B cell (primary cell): ENCODE data around the gene ZMIZ1. TPM values are rescaled to one million over a fixed set of nuclear protein-coding genes. Genes with fewer than 3 reads are reported as not detected.

Experiments
- ATAC-seq: fragments of 200-7000 bp; cut with Tn5 transposase; one replicate; pipeline ENCODE4 v1.10.0; 2021; ENCODE audit warnings: low read depth, mild to moderate bottlenecking, moderate number of reproducible peaks, moderate library complexity
- CTCF ChIA-PET: fragments of 350-600 bp; sonication (Branson Sonifier 250); formaldehyde crosslinking; loops from one replicate; lab custom pipeline; 2021; ENCODE audit warnings: antibody characterized with exemption, inconsistent platforms; lab: Charles Lee
- POLR2A ChIA-PET: fragments of 350-600 bp; sonication (Branson Sonifier 250); formaldehyde crosslinking; loops from one replicate; lab custom pipeline; 2021; ENCODE audit warnings: antibody characterized with exemption; lab: Charles Lee
- DNase-seq: peaks from one replicate; pipeline ENCODE4 v3.0.0; 2013
- H2AFZ ChIP-seq: 2 replicates; pipeline ENCODE4 v1.6.1; 2012; ENCODE audit warnings: mild to moderate bottlenecking, low read depth, low read length; ENCODE audit not compliant: insufficient read depth, poor library complexity, severe bottlenecking
- H3K27ac ChIP-seq, 2 donors: 1 replicate in 1 of 2; 2 replicates in 1 of 2; pipeline ENCODE4 v1.5.1; 2012 to 2013; ENCODE audit warnings: low read length in 2 of 2, mild to moderate bottlenecking in 2 of 2, moderate library complexity in 1 of 2
- H3K27me3 ChIP-seq, 4 experiments: fragments of 200-600 bp in 1 of 4; sonication (generic) in 1 of 4; replicated peaks in 1 of 4; 1 replicate in 2 of 4; 2 replicates in 2 of 4; pipeline versions ENCODE4 v1.6.1 to v1.7.0; 2013 to 2016; ENCODE audit warnings: low read length in 3 of 4, mild to moderate bottlenecking in 2 of 4, mixed read lengths in 1 of 4, moderate library complexity in 1 of 4; ENCODE audit not compliant: insufficient read depth in 4 of 4, control insufficient read depth in 3 of 4; ENCODE audit errors: control extremely low read depth in 1 of 4
- H3K36me3 ChIP-seq, 2 experiments: replicated peaks in 1 of 2; 1 replicate in 1 of 2; 2 replicates in 1 of 2; pipeline versions ENCODE4 v1.6.1 to v1.7.1; 2013; ENCODE audit warnings: low read length in 1 of 2; ENCODE audit not compliant: insufficient read depth in 2 of 2, control insufficient read depth in 1 of 2; ENCODE audit errors: control extremely low read depth in 1 of 2, extremely low read depth in 1 of 2
- H3K4me1 ChIP-seq, 2 donors: fragments of 200-600 bp in 1 of 2; sonication (generic) in 1 of 2; 1 replicate in 1 of 2; 2 replicates in 1 of 2; pipeline versions ENCODE4 v1.5.1 to v1.6.1; 2013 to 2017; ENCODE audit warnings: low read length in 2 of 2; ENCODE audit not compliant: control insufficient read depth in 2 of 2, insufficient read depth in 2 of 2
- H3K4me2 ChIP-seq: replicated peaks from 2 replicates; pipeline ENCODE3; 2012; ENCODE audit warnings: mild to moderate bottlenecking, low read depth, low read length; ENCODE audit not compliant: poor library complexity, severe bottlenecking
- H3K4me3 ChIP-seq, 5 experiments: fragments of 200-600 bp in 1 of 5; sonication (generic) in 1 of 5; 1 replicate in 3 of 5; 2 replicates in 2 of 5; pipeline versions ENCODE4 v1.5.1 to v1.7.0; 2011 to 2016; ENCODE audit warnings: low read length in 4 of 5, mild to moderate bottlenecking in 4 of 5, low read depth in 2 of 5, control low read depth in 1 of 5, moderate library complexity in 1 of 5; ENCODE audit not compliant: insufficient read depth in 1 of 5; ENCODE audit errors: control extremely low read depth in 1 of 5, extremely low read depth in 1 of 5
- H3K79me2 ChIP-seq: fragments of 200-600 bp; sonication (generic); one replicate; pipeline ENCODE4 v1.6.0; 2016; ENCODE audit warnings: low read length; ENCODE audit not compliant: control insufficient read depth, insufficient read depth
- H3K9ac ChIP-seq: fragments of 200-600 bp; sonication (generic); 2 replicates; pipeline ENCODE4 v1.6.1; 2017; ENCODE audit warnings: mild to moderate bottlenecking, low read length, moderate library complexity
- H3K9me3 ChIP-seq, 3 donors: one replicate each; pipeline versions ENCODE4 v1.6.1 to v1.7.1; 2013; ENCODE audit warnings: low read length in 2 of 3; ENCODE audit not compliant: control insufficient read depth in 2 of 3, insufficient read depth in 1 of 3; ENCODE audit errors: control extremely low read depth in 1 of 3
- H4K20me1 ChIP-seq: 2 replicates; pipeline ENCODE4 v1.6.0; 2012; ENCODE audit warnings: mild to moderate bottlenecking, low read length; ENCODE audit not compliant: insufficient read depth, control insufficient read depth, poor library complexity, severe bottlenecking
- H3K27ac Mint-ChIP-seq: one replicate; pipeline ENCODE4 v1.8.0; 2021; ENCODE audit warnings: mixed read lengths
- H3K27me3 Mint-ChIP-seq: one replicate; pipeline ENCODE4 v1.8.0; 2021; ENCODE audit warnings: mixed read lengths
- H3K4me1 Mint-ChIP-seq: one replicate; pipeline ENCODE4 v1.8.0; 2021; ENCODE audit warnings: mixed read lengths
- H3K4me3 Mint-ChIP-seq: one replicate; pipeline ENCODE4 v1.8.0; 2021; ENCODE audit warnings: mixed read lengths
- H3K9me3 Mint-ChIP-seq: one replicate; pipeline ENCODE4 v1.8.0; 2022; ENCODE audit warnings: mixed read lengths; ENCODE audit not compliant: insufficient read depth
- EZH2 ChIP-seq: IDR thresholded peaks from 2 replicates; pipeline ENCODE4 v1.6.1; 2012; ENCODE audit warnings: borderline replicate concordance, low read depth, mild to moderate bottlenecking, moderate library complexity, low read length; ENCODE audit not compliant: insufficient read depth, poor library complexity, severe bottlenecking
- WGBS: methylation state at CpG from one replicate; pipeline ENCODE4 v1.1.5; 2013; ENCODE audit warnings: missing lambda C conversion rate; ENCODE audit not compliant: insufficient coverage; 5-methylcytosine and 5-hydroxymethylcytosine counted together
- intact Hi-C: fragments of 100-400 bp; cut with micrococcal nuclease; formaldehyde crosslinking; loops from one replicate; pipeline ENCODE4 v1.10.0; 2022
- polyA plus RNA-seq: library from polyadenylated mRNA; depleted of rRNA; stranded (reverse); fragments of >200 nt; gene quantifications from 2 replicates; pipeline ENCODE4 v1.2.3, GENCODE V29; 2012
- total RNA-seq, 2 donors: library from RNA; stranded (reverse); fragments of 120-200 nt in 1 of 2; gene quantifications; 1 replicate in 1 of 2; 2 replicates in 1 of 2; pipeline versions ENCODE4 v1.2.3 to v1.2.4, GENCODE V29; 2013 to 2022
- TF ChIP-seq, protein P1 (sequence below): fragments of 200-600 bp; IDR thresholded peaks from one replicate; pipeline ENCODE4 v1.8.0; 2022; ENCODE audit warnings: antibody characterized with exemption, mild to moderate bottlenecking

Gene ZMIZ1
- total and polyA plus RNA-seq, 2 donors (not counting 1 experiment from before 2014, with no cell fraction given) = 14.3 to 64.9 TPM

DNA sequence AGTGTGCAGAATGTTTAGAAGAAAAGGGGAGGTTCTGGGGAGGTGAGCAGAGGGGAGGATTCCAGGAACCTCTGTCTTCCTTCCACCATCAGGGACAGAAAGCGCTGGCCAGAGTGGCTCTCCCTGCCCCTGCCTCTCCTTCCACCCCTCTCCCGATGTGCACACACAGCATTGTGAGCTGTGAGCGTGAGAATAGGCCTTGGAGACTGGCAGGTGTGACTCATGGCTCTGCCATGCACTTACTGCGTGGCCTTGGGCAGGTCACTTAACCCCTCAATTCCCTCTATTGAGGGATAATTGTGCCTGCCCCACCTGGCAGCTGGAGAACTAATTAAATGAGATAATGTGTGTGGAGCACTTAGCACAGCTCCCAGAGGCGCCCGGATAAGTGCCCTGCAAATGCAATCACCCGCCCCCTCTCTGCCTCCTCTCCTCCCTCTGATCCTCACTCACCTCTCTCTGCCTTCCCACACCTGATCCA, 115.4 kb downstream of the ZMIZ1 start:
- Histone ChIP-seq H4K20me1 (no peaks in the 10 kb centered on the region), H3K27ac (no peak overlapping the region), H2AFZ (no peak overlapping the region), H3K4me2 (no peak overlapping the region), H3K4me1 (no peaks in the 10 kb centered on the region), H3K36me3 (no peaks in the 10 kb centered on the region), H3K4me3 (no peak overlapping the region), H3K79me2 (no peaks in the 10 kb centered on the region), H3K9me3 (no peaks in the 10 kb centered on the region), H3K9ac (no peak overlapping the region), H3K27me3 (peaks cover 0 to 8% (median 0%) of the 10 kb centered on the region in 4 experiments)
- ATAC-seq (no peak), DNase-seq (no peak)
- ChIA-PET POLR2A (no interaction called here), CTCF (interaction anchor here (2.4 kb wide), 1 partner anchor 12 kb away, joined by 11 read pairs; no protein-coding TSS in a partner anchor)
- Mint-ChIP-seq H3K9me3 (no peaks in the 10 kb centered on the region), H3K4me3 (no peak overlapping the region), H3K4me1 (no peaks in the 10 kb centered on the region), H3K27me3 (peaks cover 16% of the 10 kb centered on the region), H3K27ac (no peak overlapping the region)
- TF ChIP-seq, protein P1, sequence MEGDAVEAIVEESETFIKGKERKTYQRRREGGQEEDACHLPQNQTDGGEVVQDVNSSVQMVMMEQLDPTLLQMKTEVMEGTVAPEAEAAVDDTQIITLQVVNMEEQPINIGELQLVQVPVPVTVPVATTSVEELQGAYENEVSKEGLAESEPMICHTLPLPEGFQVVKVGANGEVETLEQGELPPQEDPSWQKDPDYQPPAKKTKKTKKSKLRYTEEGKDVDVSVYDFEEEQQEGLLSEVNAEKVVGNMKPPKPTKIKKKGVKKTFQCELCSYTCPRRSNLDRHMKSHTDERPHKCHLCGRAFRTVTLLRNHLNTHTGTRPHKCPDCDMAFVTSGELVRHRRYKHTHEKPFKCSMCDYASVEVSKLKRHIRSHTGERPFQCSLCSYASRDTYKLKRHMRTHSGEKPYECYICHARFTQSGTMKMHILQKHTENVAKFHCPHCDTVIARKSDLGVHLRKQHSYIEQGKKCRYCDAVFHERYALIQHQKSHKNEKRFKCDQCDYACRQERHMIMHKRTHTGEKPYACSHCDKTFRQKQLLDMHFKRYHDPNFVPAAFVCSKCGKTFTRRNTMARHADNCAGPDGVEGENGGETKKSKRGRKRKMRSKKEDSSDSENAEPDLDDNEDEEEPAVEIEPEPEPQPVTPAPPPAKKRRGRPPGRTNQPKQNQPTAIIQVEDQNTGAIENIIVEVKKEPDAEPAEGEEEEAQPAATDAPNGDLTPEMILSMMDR = no peak
- no peak for TF ChIP-seq EZH2
- 50% methylated on average over 2 of the region's 7 CpGs for WGBS
- intact Hi-C loops = no loop called here

DNA sequence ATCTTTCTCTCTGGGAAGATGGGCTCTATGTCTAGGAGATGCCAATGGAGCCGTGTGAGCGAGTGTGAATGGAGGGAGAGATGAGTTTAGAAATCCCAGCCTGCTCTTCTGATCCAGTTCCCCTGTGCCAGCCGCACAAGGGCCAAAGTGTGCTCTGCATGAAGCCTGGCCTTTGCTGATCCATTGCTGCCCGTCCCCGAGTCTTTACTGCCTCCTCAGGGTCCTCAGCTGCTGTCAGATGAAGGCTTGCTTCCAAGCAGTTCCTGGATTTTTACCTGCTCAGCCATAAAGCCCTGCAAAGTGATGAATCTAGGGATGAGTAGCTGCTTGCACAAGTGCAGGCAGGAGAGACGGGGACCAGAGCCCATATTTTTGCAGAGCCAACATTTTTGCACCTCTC, 115.9 kb downstream of the ZMIZ1 start:
- 80% methylated on average over 5 of the region's 6 CpGs for WGBS
- Histone ChIP-seq H3K4me2 (no peak overlapping the region), H3K9me3 (no peaks in the 10 kb centered on the region), H3K79me2 (no peaks in the 10 kb centered on the region), H2AFZ (no peak overlapping the region), H3K9ac (no peak overlapping the region), H4K20me1 (no peaks in the 10 kb centered on the region), H3K4me3 (no peak overlapping the region), H3K36me3 (no peaks in the 10 kb centered on the region), H3K27me3 (peaks cover 0 to 8% (median 0%) of the 10 kb centered on the region in 4 experiments), H3K27ac (no peak overlapping the region), H3K4me1 (no peaks in the 10 kb centered on the region)
- POLR2A ChIA-PET = no interaction called here
- TF ChIP-seq, protein P1 = no peak
- no peak for TF ChIP-seq EZH2
- peaks cover 16% of the 10 kb centered on the region for H3K27me3 Mint-ChIP-seq
- H3K9me3 Mint-ChIP-seq = no peaks in the 10 kb centered on the region
- CTCF ChIA-PET = no interaction called here
- H3K27ac Mint-ChIP-seq = no peak overlapping the region
- DNase-seq (no peak), ATAC-seq (no peak)
- no peaks in the 10 kb centered on the region for H3K4me1 Mint-ChIP-seq
- intact Hi-C loops = no loop called here
- no peak overlapping the region for H3K4me3 Mint-ChIP-seq
